Measurements from ENCODE around the gene ROMO1.
A peak's percentile ranks its signal among the peaks of the same experiment; 100 is the strongest.

DNA sequence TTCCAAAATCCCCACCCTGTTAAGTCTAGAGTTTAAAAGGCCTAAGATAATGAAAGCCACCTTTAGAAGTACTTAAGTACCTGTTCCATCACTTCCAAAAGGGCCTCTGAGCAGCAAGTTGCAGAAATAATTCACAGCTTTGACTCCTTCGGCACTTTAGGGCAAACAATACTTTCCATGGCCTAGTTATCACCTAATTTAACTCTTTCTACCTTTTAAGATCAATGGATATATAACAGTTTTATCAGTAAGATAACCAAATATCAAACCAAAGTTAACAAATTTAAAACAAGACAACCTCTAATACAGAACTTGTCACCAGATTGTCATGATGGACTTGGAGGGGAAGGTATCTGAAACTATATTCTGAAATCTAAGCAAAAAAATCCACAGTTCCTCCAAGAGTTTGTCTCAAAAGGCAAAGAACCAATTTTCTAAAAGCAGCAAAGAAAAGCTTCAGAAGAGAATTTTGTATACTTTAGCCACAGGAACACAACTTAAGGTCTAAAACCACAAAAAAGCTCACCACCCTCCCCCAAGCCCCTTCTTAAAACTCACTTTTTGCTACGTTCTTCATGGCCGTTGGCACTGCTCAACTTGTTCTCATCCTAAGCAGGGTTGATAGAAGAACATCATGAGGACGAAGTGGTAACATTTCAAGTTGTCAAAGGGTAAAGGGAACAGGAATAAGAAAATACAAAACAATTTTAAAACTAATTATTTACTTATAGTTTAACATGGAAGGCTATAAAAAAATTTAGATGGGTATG, 39.4 kb downstream of the ROMO1 start:
- TF ChIP-seq POLR2A (IDR thresholded peaks at IDR 0.05; ENCODE audit: control extremely low read depth in 1 of 2, low read depth in 2 of 2, low read length in 2 of 2) (peak in 1 of 2 experiments; percentile 60; a peak in 2 of 3 replicates), YY1 (IDR thresholded peaks at IDR 0.05; ENCODE audit: low read depth, low read length) (no peak), KDM1A (IDR thresholded peaks at IDR 0.05; ENCODE audit: borderline replicate concordance, low read length) (no peak), JUND (IDR thresholded peaks at IDR 0.05; ENCODE audit: low read length) (no peak), JUN (IDR thresholded peaks at IDR 0.05; ENCODE audit: low read depth, low read length) (no peak), CEBPB (IDR thresholded peaks at IDR 0.05; ENCODE audit: low read depth, low read length) (no peak), EP300 (IDR thresholded peaks at IDR 0.05; ENCODE audit: borderline replicate concordance in 1 of 2, low read depth in 2 of 2, low read length in 2 of 2) (no peak), POLR2AphosphoS5 (IDR thresholded peaks at IDR 0.05; ENCODE audit: low read depth, low read length) (no peak)
- TF ChIP-seq, protein P1, sequence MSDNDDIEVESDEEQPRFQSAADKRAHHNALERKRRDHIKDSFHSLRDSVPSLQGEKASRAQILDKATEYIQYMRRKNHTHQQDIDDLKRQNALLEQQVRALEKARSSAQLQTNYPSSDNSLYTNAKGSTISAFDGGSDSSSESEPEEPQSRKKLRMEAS (IDR thresholded peaks at IDR 0.05), result no peak
- TF ChIP-seq, protein P2, sequence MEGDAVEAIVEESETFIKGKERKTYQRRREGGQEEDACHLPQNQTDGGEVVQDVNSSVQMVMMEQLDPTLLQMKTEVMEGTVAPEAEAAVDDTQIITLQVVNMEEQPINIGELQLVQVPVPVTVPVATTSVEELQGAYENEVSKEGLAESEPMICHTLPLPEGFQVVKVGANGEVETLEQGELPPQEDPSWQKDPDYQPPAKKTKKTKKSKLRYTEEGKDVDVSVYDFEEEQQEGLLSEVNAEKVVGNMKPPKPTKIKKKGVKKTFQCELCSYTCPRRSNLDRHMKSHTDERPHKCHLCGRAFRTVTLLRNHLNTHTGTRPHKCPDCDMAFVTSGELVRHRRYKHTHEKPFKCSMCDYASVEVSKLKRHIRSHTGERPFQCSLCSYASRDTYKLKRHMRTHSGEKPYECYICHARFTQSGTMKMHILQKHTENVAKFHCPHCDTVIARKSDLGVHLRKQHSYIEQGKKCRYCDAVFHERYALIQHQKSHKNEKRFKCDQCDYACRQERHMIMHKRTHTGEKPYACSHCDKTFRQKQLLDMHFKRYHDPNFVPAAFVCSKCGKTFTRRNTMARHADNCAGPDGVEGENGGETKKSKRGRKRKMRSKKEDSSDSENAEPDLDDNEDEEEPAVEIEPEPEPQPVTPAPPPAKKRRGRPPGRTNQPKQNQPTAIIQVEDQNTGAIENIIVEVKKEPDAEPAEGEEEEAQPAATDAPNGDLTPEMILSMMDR (IDR thresholded peaks at IDR 0.05; ENCODE audit: control extremely low read depth in 1 of 3, insufficient read depth in 1 of 3, low read depth in 1 of 3, low read length in 3 of 3), result no peak
- TF ChIP-seq, protein P3, sequence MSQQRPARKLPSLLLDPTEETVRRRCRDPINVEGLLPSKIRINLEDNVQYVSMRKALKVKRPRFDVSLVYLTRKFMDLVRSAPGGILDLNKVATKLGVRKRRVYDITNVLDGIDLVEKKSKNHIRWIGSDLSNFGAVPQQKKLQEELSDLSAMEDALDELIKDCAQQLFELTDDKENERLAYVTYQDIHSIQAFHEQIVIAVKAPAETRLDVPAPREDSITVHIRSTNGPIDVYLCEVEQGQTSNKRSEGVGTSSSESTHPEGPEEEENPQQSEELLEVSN (IDR thresholded peaks at IDR 0.05), result no peak
